T-cell (primary cell): ENCODE results near the gene MYADML2. TPM values are rescaled to one million over a fixed set of nuclear protein-coding genes. Genes with fewer than 3 reads are reported as not detected.

Experiments used
- ATAC-seq, 4 experiments: fragments of 200-7000 bp in 3 of 4; fragments of 150-1000 bp in 1 of 4; cut with Tn5 transposase; replicated peaks in 1 of 4; 1 replicate in 3 of 4; 2 replicates in 1 of 4; pipeline ENCODE4 v1.10.0; 2021; ENCODE audit warnings: moderate library complexity in 3 of 4, mild to moderate bottlenecking in 2 of 4, moderate number of reproducible peaks in 1 of 4
- CTCF ChIA-PET, 2 donors: fragments of 300-600 bp; sonication (Branson Sonifier 250); formaldehyde crosslinking; loops; one replicate each; lab custom pipeline; 2022; ENCODE audit warnings: antibody characterized with exemption in 2 of 2; lab: Charles Lee
- POLR2A ChIA-PET, 2 donors: fragments of 300-600 bp; sonication (Branson Sonifier 250); formaldehyde crosslinking; loops; one replicate each; lab custom pipeline; 2022; ENCODE audit warnings: antibody characterized with exemption in 2 of 2; lab: Charles Lee
- DNase-seq, 35 experiments: peaks; one replicate each; pipeline versions ENCODE4 v3.0.0 to v3.0.0-alpha.2; 2013 to 2023
- H3K27ac ChIP-seq: one replicate; pipeline ENCODE4 v1.5.1; 2013; ENCODE audit warnings: low read length
- H3K27me3 ChIP-seq, 2 experiments: replicated peaks in 1 of 2; 1 replicate in 1 of 2; 2 replicates in 1 of 2; pipeline versions ENCODE4 v1.6.1 to v1.7.0; 2013; ENCODE audit warnings: low read length in 1 of 2, mixed read lengths in 1 of 2; ENCODE audit not compliant: control insufficient read depth in 2 of 2, insufficient read depth in 2 of 2; ENCODE audit errors: extremely low read depth in 1 of 2
- H3K36me3 ChIP-seq, 2 donors: 1 replicate in 1 of 2; 2 replicates in 1 of 2; pipeline versions ENCODE4 v1.6.1 to v1.7.0; 2013; ENCODE audit warnings: low read length in 1 of 2; ENCODE audit not compliant: control insufficient read depth in 2 of 2, insufficient read depth in 1 of 2; ENCODE audit errors: extremely low read depth in 1 of 2
- H3K4me1 ChIP-seq, 2 experiments: 1 replicate in 1 of 2; 2 replicates in 1 of 2; pipeline versions ENCODE4 v1.6.1 to v1.7.0; 2013; ENCODE audit warnings: low read length in 2 of 2, mixed read lengths in 1 of 2; ENCODE audit not compliant: insufficient read depth in 2 of 2, control insufficient read depth in 1 of 2; ENCODE audit errors: extremely low read depth in 1 of 2
- H3K4me3 ChIP-seq, 2 donors: 1 replicate in 1 of 2; 2 replicates in 1 of 2; pipeline versions ENCODE4 v1.5.1 to v1.7.0; 2013; ENCODE audit warnings: mild to moderate bottlenecking in 2 of 2, low read length in 1 of 2, moderate library complexity in 1 of 2; ENCODE audit not compliant: control insufficient read depth in 1 of 2; ENCODE audit errors: extremely low read depth in 1 of 2
- H3K9me3 ChIP-seq: 2 replicates; pipeline ENCODE4 v1.7.0; 2013
- H3K27ac Mint-ChIP-seq, 2 donors: one replicate each; pipeline ENCODE4 v1.8.0; 2020 to 2021; ENCODE audit warnings: mild to moderate bottlenecking in 2 of 2, mixed read lengths in 2 of 2
- H3K27me3 Mint-ChIP-seq, 2 donors: one replicate each; pipeline ENCODE4 v1.8.0; 2021 to 2022; ENCODE audit warnings: mixed read lengths in 2 of 2
- H3K36me3 Mint-ChIP-seq: one replicate; pipeline ENCODE4 v1.8.0; 2021; ENCODE audit warnings: mixed read lengths
- H3K4me1 Mint-ChIP-seq, 3 donors: one replicate each; pipeline ENCODE4 v1.8.0; 2020 to 2022; ENCODE audit warnings: mixed read lengths in 3 of 3, mild to moderate bottlenecking in 1 of 3
- H3K4me3 Mint-ChIP-seq, 3 donors: one replicate each; pipeline ENCODE4 v1.8.0; 2020 to 2022; ENCODE audit warnings: mild to moderate bottlenecking in 3 of 3, mixed read lengths in 3 of 3, moderate library complexity in 3 of 3
- H3K9me3 Mint-ChIP-seq, 3 donors: one replicate each; pipeline ENCODE4 v1.8.0; 2020 to 2022; ENCODE audit warnings: mixed read lengths in 3 of 3
- WGBS: methylation state at CpG from one replicate; pipeline ENCODE4 v1.1.5; 2013; ENCODE audit warnings: missing lambda C conversion rate; ENCODE audit not compliant: insufficient coverage; 5-methylcytosine and 5-hydroxymethylcytosine counted together
- total RNA-seq, 35 experiments: library from RNA in 6 of 35; stranded (reverse) in 6 of 35; fragments of 120-200 nt in 1 of 35; gene quantifications; one replicate each; pipeline versions ENCODE4 v1.2.1 to v1.2.4 and lab custom pipeline; 2013 to 2026

Gene MYADML2
- total RNA-seq, 5 donors from 2014 or later (not counting 1 experiment from before 2014, with no cell fraction given) = not detected

GRCh38 chr17:81980122-81980521, 33.1 kb upstream of the MYADML2 start:
- POLR2A ChIA-PET = no interaction called here
- H3K4me1 Mint-ChIP-seq = peaks cover 36 to 50% (median 49%) of the 10 kb centered on the region in 3 donors

GRCh38 chr17:81978524-81979298, 31.7 kb upstream of the MYADML2 start:
- peak overlapping the region; percentile 15 to 79 for H3K4me3 ChIP-seq
- no peak for ATAC-seq
- H3K36me3 Mint-ChIP-seq = peaks cover 10% of the 10 kb centered on the region
- WGBS = 94% methylated on average over 20 of the region's 27 CpGs
- H3K27ac Mint-ChIP-seq = peak overlapping the region; percentile 22 to 55
- ChIA-PET POLR2A (no interaction called here), CTCF (no interaction called here)
- H3K9me3 ChIP-seq = no peaks in the 10 kb centered on the region
- peaks cover 0 to 3% of the 10 kb centered on the region in 2 experiments for H3K27me3 ChIP-seq
- H3K4me3 Mint-ChIP-seq = peak overlapping the region; percentile 70 to 96 (median 75)
- no peak for DNase-seq
- peaks cover 36 to 48% (median 46%) of the 10 kb centered on the region in 3 donors for H3K4me1 Mint-ChIP-seq
- H3K27ac ChIP-seq = no peak overlapping the region
- H3K36me3 ChIP-seq = peaks cover 7 to 8% of the 10 kb centered on the region in 2 donors
- no peaks in the 10 kb centered on the region for H3K9me3 Mint-ChIP-seq
- H3K4me1 ChIP-seq = peaks cover 19 to 45% of the 10 kb centered on the region in 2 experiments
- H3K27me3 Mint-ChIP-seq = no peaks in the 10 kb centered on the region

More at GRCh38 chr17:81980122-81980521, 33.1 kb upstream of the MYADML2 start:
- DNase-seq = no peak
- peaks cover 0 to 3% of the 10 kb centered on the region in 2 experiments for H3K27me3 ChIP-seq
- no peak overlapping the region for H3K27ac ChIP-seq
- Mint-ChIP-seq H3K36me3 (peaks cover 12% of the 10 kb centered on the region), H3K4me3 (peak overlapping the region; percentile 39 to 96 (median 51)), H3K9me3 (no peaks in the 10 kb centered on the region), H3K27ac (no peak overlapping the region), H3K27me3 (no peaks in the 10 kb centered on the region)
- WGBS = 100% methylated on average over 2 of the region's 4 CpGs
- no peaks in the 10 kb centered on the region for H3K9me3 ChIP-seq
- no peak for ATAC-seq
- H3K4me1 ChIP-seq = peaks cover 19 to 49% of the 10 kb centered on the region in 2 experiments
- H3K36me3 ChIP-seq = peaks cover 14 to 18% of the 10 kb centered on the region in 2 donors
- no peak overlapping the region for H3K4me3 ChIP-seq
- CTCF ChIA-PET = interaction anchor here in 1 of 2 donors (0.6 kb wide), 1 partner anchor 570 kb away, joined by 3 read pairs; no protein-coding TSS in a partner anchor

DNA sequence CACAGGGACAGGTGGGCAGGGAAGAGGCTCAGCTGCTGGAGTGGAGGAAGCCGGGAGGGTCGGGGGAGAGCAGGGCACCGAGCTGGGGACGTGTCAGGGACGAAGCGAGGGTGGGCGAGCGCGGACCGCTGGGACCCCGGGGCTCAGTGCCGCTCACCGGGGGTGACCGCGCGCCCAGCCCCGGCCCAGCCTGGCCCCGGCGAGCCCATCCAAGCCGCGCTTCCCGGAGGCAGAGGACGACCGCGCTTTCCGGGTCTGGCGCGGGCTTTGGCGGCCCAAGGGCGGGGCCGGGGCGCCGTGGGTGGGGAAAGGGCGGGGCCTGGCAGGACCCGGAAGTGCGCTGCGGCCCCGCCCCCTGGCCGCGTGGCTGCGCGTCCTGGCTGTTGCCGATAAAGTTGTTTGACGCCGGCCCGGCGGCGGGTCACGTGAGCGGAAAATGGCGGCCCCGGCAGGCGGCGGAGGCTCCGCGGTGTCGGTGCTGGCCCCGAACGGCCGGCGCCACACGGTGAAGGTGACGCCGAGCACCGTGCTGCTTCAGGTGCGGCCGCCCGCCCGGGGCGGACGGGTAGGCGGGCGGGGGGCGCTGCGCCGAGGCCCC, 30.3 kb upstream of the MYADML2 start, which contains the start of gene ASPSCR1:
TSS of gene ASPSCR1 (plus strand) at position 419 of the 598 bp plus-strand sequence. CDS start at position 437, 18 bp downstream.
- H3K9me3 Mint-ChIP-seq = no peaks in the 10 kb centered on the region
- POLR2A ChIA-PET = no interaction called here

DNA sequence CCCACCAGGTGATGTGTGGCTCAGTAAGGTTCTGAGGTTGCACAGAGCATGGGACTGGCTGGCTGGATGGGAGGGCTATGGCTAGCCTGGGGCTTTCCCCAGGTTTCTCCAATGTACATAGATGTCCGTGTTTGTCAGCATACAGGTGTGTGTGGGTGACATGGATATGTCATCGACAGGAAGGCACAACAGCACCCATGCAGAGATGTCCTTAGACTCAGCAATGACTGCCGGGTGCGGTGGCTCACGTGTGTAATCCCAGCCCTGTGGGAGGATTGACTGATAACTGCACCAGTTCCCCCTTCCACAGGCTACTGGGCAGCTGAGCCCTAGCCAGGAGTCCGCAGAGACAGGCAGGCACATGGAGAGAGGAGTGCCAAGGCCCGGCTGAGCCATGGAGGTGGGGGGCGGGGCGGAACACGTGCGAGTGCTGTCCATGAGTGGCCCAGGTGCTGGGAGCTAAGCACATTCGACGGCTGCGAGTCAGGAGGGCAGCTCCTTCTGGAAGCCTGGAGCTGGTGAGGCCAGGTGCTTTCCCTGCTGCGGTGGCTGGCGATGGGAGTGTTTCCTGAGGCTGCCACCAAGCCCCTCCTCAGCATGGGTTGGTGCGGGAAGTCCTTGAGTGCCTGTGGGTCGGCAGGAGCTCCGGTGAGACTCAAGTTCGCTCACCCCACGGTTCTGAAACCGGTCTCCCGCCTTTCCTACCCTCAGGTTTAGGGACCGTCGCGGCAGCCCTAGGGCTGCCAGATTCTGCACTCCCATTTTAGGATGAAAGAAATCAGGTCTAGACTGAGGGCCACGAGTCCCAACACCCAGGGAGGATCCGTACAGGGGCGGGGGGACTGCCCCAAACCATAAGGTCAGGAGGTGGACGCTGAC, 29.5 kb upstream of the MYADML2 start:
- H3K4me1 ChIP-seq = peaks cover 19 to 43% of the 10 kb centered on the region in 2 experiments
- Mint-ChIP-seq H3K27me3 (no peaks in the 10 kb centered on the region), H3K4me1 (peaks cover 29 to 41% (median 37%) of the 10 kb centered on the region in 3 donors), H3K4me3 (peak overlapping the region; percentile 85 to 96 (median 94)), H3K36me3 (peaks cover 6% of the 10 kb centered on the region), H3K27ac (peak overlapping the region; percentile 95 to 96), H3K9me3 (no peaks in the 10 kb centered on the region)
- ATAC-seq (peak; percentile 1 to 22 (median 12)), DNase-seq (peak in 3 of 35 experiments; percentile 6 to 51 (median 23))
- WGBS = 19% methylated on average over 26 of the region's 30 CpGs
- peak overlapping the region; percentile 68 to 79 for H3K4me3 ChIP-seq
- ChIA-PET CTCF (no interaction called here), POLR2A (interaction anchor here (0.5 to 0.6 kb wide), 2 partner anchors 109 to 161 kb away, joined by 3 read pairs; no protein-coding TSS in a partner anchor)
- peaks cover 0 to 3% of the 10 kb centered on the region in 2 experiments for H3K27me3 ChIP-seq
- peak overlapping the region; percentile 38 for H3K27ac ChIP-seq
- H3K36me3 ChIP-seq = peaks cover 4 to 7% of the 10 kb centered on the region in 2 donors
- no peaks in the 10 kb centered on the region for H3K9me3 ChIP-seq

More for the DNA sequence above, 30.3 kb upstream of the MYADML2 start, which contains the start of gene ASPSCR1:
- H3K27ac ChIP-seq = peak within 1 kb of the TSS; percentile 38
- H3K4me1 ChIP-seq = peaks cover 19 to 43% of the 10 kb centered on the region in 2 experiments
- CTCF ChIA-PET = no interaction called here
- ATAC-seq (peak; percentile 91 to 96 (median 94)), DNase-seq (peak; percentile 77 to 95 (median 86))
- peaks cover 5 to 7% of the 10 kb centered on the region in 2 donors for H3K36me3 ChIP-seq
- peaks cover 8% of the 10 kb centered on the region for H3K36me3 Mint-ChIP-seq
- peaks cover 0 to 3% of the 10 kb centered on the region in 2 experiments for H3K27me3 ChIP-seq
- H3K4me3 Mint-ChIP-seq = peak within 1 kb of the TSS; percentile 85 to 96 (median 94)
- no peaks in the 10 kb centered on the region for H3K9me3 ChIP-seq
- no peaks in the 10 kb centered on the region for H3K27me3 Mint-ChIP-seq
- H3K27ac Mint-ChIP-seq = peak within 1 kb of the TSS; percentile 95 to 96
- peak within 1 kb of the TSS; percentile 72 to 79 for H3K4me3 ChIP-seq
- under 1% methylated on average over 76 of the region's 76 CpGs for WGBS
- H3K4me1 Mint-ChIP-seq = peaks cover 31 to 42% (median 40%) of the 10 kb centered on the region in 3 donors

- no peaks in the 10 kb centered on the region for H3K27me3 Mint-ChIP-seq
- ATAC-seq = no peak
- Histone ChIP-seq H3K4me1 (peaks cover 13 to 28% of the 10 kb centered on the region in 2 experiments), H3K36me3 (no peaks in the 10 kb centered on the region), H3K4me3 (no peak overlapping the region), H3K27me3 (peaks cover 0 to 5% of the 10 kb centered on the region in 2 experiments), H3K27ac (no peak overlapping the region), H3K9me3 (no peaks in the 10 kb centered on the region)
- DNase-seq = no peak
- H3K36me3 Mint-ChIP-seq = no peaks in the 10 kb centered on the region
- H3K4me1 Mint-ChIP-seq = peaks cover 21 to 25% (median 25%) of the 10 kb centered on the region in 3 donors
- no peak overlapping the region for H3K27ac Mint-ChIP-seq
- ChIA-PET POLR2A (no interaction called here), CTCF (interaction anchor here in 1 of 2 donors (0.6 kb wide), 1 partner anchor 9 kb away, joined by 4 read pairs; no protein-coding TSS in a partner anchor)
- no peaks in the 10 kb centered on the region for H3K9me3 Mint-ChIP-seq
- no peak overlapping the region for H3K4me3 Mint-ChIP-seq
Observed at GRCh38 chr17:81973432-81973831, 26.4 kb upstream of the MYADML2 start.
